K562 (cell line): ENCODE data around the gene COL8A2. TPM values are rescaled to one million over a fixed set of nuclear protein-coding genes. Genes with fewer than 3 reads are reported as not detected.

ENCODE experiments used
- ATAC-seq: fragments of 200-7000 bp; cut with Tn5 transposase; 3 replicates; pipeline ENCODE4 v1.9.1; 2020; ENCODE audit warnings: moderate library complexity
- BruUV-seq: library from RNA; stranded (reverse); fragments of 400-500 nt; replicated peaks from 2 replicates; lab custom pipeline; 2021; lab: Mats Ljungman, UMichigan
- CTCF ChIA-PET: fragments of 300-600 bp; formaldehyde crosslinking; extraction: SDS; loops from one replicate; lab custom pipeline; 2021; ENCODE audit warnings: low intra/inter-chr PET ratio; lab: Yijun Ruan, JAX
- POLR2A ChIA-PET: fragments of 300-600, 350-650 bp; sonication (Branson Sonifier 250); formaldehyde crosslinking; extraction: SDS; loops from one replicate; lab custom pipeline; 2021; ENCODE audit warnings: antibody characterized with exemption, inconsistent platforms; lab: Yijun Ruan, JAX
- DNase-seq, 4 experiments: peaks; one replicate each; pipeline versions ENCODE4 v3.0.0 to v3.0.0-alpha.2; 2011 to 2018; ENCODE audit warnings: low spot score in 3 of 4, mixed read lengths in 3 of 4; ENCODE audit errors: extremely low read depth in 1 of 4
- FAIRE-seq: peaks from 2 replicates; lab custom pipeline; 2011; peaks lifted over from hg19 to GRCh38; lab: Jason Lieb, UNC
- H2AFZ ChIP-seq: 2 replicates; pipeline ENCODE4 v1.6.0; 2011; ENCODE audit warnings: low read depth, low read length, control low read depth, inconsistent platforms
- H3K27ac ChIP-seq: fragments of 200-600 bp; 3 replicates; pipeline ENCODE4 v1.8.0; 2011; ENCODE audit warnings: low read depth, mild to moderate bottlenecking, control low read depth, inconsistent platforms, low read length, moderate library complexity, mixed read lengths; ENCODE audit errors: extremely low read depth
- H3K27me3 ChIP-seq, 2 experiments: fragments of 300-600 bp in 1 of 2; 2 replicates in 1 of 2; 3 replicates in 1 of 2; pipeline versions ENCODE4 v1.6.0 to v1.8.0; 2011; ENCODE audit warnings: inconsistent platforms in 2 of 2, low read length in 2 of 2, mild to moderate bottlenecking in 1 of 2, mixed read lengths in 1 of 2, moderate library complexity in 1 of 2; ENCODE audit not compliant: control insufficient read depth in 2 of 2, insufficient read depth in 2 of 2
- H3K36me3 ChIP-seq: fragments of 300-600 bp; 3 replicates; pipeline ENCODE4 v1.8.0; 2011; ENCODE audit warnings: mild to moderate bottlenecking, low read length, inconsistent platforms; ENCODE audit not compliant: control insufficient read depth, insufficient read depth
- H3K4me1 ChIP-seq, 2 experiments: fragments of 200-600 bp in 1 of 2; replicated peaks in 1 of 2; 2 replicates in 1 of 2; 3 replicates in 1 of 2; pipeline versions ENCODE4 v1.5.1 to v1.8.0; 2011; ENCODE audit warnings: inconsistent platforms in 2 of 2, low read length in 2 of 2, mild to moderate bottlenecking in 1 of 2, mixed read lengths in 1 of 2, moderate library complexity in 1 of 2; ENCODE audit not compliant: control insufficient read depth in 2 of 2, insufficient read depth in 2 of 2
- H3K4me2 ChIP-seq: 2 replicates; pipeline ENCODE4 v1.6.1; 2011; ENCODE audit warnings: low read length, control low read depth, inconsistent platforms, mixed read lengths; ENCODE audit not compliant: insufficient read depth
- H3K4me3 ChIP-seq: fragments of 200-600 bp; sonication (generic), shearing (Covaris generic); 2 replicates; pipeline ENCODE4 v1.5.1; 2016; ENCODE audit warnings: control low read depth, inconsistent platforms
- H3K79me2 ChIP-seq: fragments of 200-600 bp; 3 replicates; pipeline ENCODE4 v1.8.0; 2011; ENCODE audit warnings: low read length, inconsistent platforms; ENCODE audit not compliant: control insufficient read depth, insufficient read depth
- H3K9ac ChIP-seq, 2 experiments: 2 replicates each; pipeline versions ENCODE4 v1.6.0 to v1.6.1; 2011; ENCODE audit warnings: low read depth in 2 of 2, low read length in 2 of 2, control low read depth in 1 of 2, inconsistent platforms in 1 of 2, mild to moderate bottlenecking in 1 of 2, mixed read lengths in 1 of 2; ENCODE audit not compliant: insufficient read depth in 1 of 2
- H3K9me1 ChIP-seq: one replicate; pipeline ENCODE4 v1.6.0; 2011; ENCODE audit warnings: inconsistent platforms, mild to moderate bottlenecking, low read length, moderate library complexity; ENCODE audit not compliant: control insufficient read depth, insufficient read depth
- H3K9me3 ChIP-seq: replicated peaks from 2 replicates; pipeline ENCODE4 v1.5.1; 2011; ENCODE audit warnings: low read depth, low read length, inconsistent platforms; ENCODE audit not compliant: control insufficient read depth, insufficient read depth
- H4K20me1 ChIP-seq: replicated peaks from 2 replicates; pipeline ENCODE4 v1.6.1; 2011; ENCODE audit warnings: low read length, inconsistent platforms, mixed read lengths; ENCODE audit not compliant: control insufficient read depth, insufficient read depth
- EP300 ChIP-seq: IDR thresholded peaks from 2 replicates; pipeline ENCODE4 v1.6.1; 2012; ENCODE audit warnings: low read length, improper control_type of control experiment
- FOXJ2 ChIP-seq: fragments of 200-800 bp; sonication (Bioruptor generic); IDR thresholded peaks from 2 replicates; pipeline ENCODE4 v1.6.1; 2016; ENCODE audit warnings: missing genetic modification characterization, missing compliant biosample characterization
- KLF10 ChIP-seq: fragments of 250-450 bp; sonication (Bioruptor Pico); IDR thresholded peaks from 2 replicates; pipeline ENCODE4 v1.6.1; 2021; ENCODE audit warnings: matching md5 sums
- MCM5 ChIP-seq: fragments of 450-650 bp; IDR thresholded peaks from 2 replicates; pipeline ENCODE4 v1.6.1; 2016; ENCODE audit warnings: low read depth
- MEF2D ChIP-seq: conservative IDR thresholded peaks from 2 replicates; pipeline ENCODE4 v1.6.1; 2016; ENCODE audit warnings: low read depth, missing genetic modification characterization, missing compliant biosample characterization
- MYBL2 ChIP-seq, 2 experiments: fragments of 450-650 bp in 1 of 2; sonication (generic) in 1 of 2; formaldehyde crosslinking in 1 of 2; IDR thresholded peaks; 2 replicates each; pipeline versions ENCODE4 v1.6.1 to v1.8.1; 2017 to 2022; ENCODE audit warnings: borderline replicate concordance in 1 of 2, inconsistent platforms in 1 of 2, low read depth in 1 of 2, mild to moderate bottlenecking in 1 of 2, missing genetic modification reagents in 1 of 2, moderate library complexity in 1 of 2
- MYC ChIP-seq, 2 experiments: fragments of 250-450 bp in 1 of 2; sonication (Bioruptor Pico) in 1 of 2; IDR thresholded peaks; 2 replicates each; pipeline versions ENCODE4 v1.5.1 to v1.6.1; 2012 to 2021; ENCODE audit warnings: low read depth in 2 of 2, borderline replicate concordance in 1 of 2, improper control_type of control experiment in 1 of 2, low read length in 1 of 2, mild to moderate bottlenecking in 1 of 2, moderate library complexity in 1 of 2
- NR3C1 ChIP-seq: sonication (generic); formaldehyde crosslinking; IDR thresholded peaks from 2 replicates; pipeline ENCODE4 v1.8.1; 2022; ENCODE audit warnings: missing genetic modification reagents
- POLR2AphosphoS5 ChIP-seq: IDR thresholded peaks from 2 replicates; pipeline ENCODE4 v1.6.1; 2011; ENCODE audit warnings: mild to moderate bottlenecking, low read depth, low read length, moderate library complexity; ENCODE audit not compliant: control insufficient read depth, insufficient read depth
- RAD21 ChIP-seq, 2 experiments: fragments of 250-450 bp in 1 of 2; fragments of 450-650 bp in 1 of 2; sonication (Bioruptor Pico) in 1 of 2; formaldehyde crosslinking in 1 of 2; IDR thresholded peaks in 1 of 2; conservative IDR thresholded peaks in 1 of 2; 2 replicates each; pipeline versions ENCODE4 v1.4.0 to v1.8.0; 2020 to 2022; ENCODE audit warnings: mild to moderate bottlenecking in 2 of 2, moderate library complexity in 1 of 2
- SAFB ChIP-seq: fragments of 200-400 bp; formaldehyde crosslinking; IDR thresholded peaks from 2 replicates; pipeline ENCODE4 v1.6.1; 2017; ENCODE audit warnings: low read depth, low read length, borderline replicate concordance
- XRCC4 ChIP-seq: IDR thresholded peaks from one replicate; pipeline ENCODE4 v1.6.1; 2011; ENCODE audit not compliant: insufficient read depth, insufficient read length; ENCODE audit errors: extremely low read depth
- ZBTB1 ChIP-seq: sonication (generic); formaldehyde crosslinking; IDR thresholded peaks from 2 replicates; pipeline ENCODE4 v1.8.1; 2023; ENCODE audit warnings: missing genetic modification reagents, low read depth, mild to moderate bottlenecking, borderline replicate concordance
- ZNF146 ChIP-seq: IDR thresholded peaks from one replicate; pipeline ENCODE4 v1.6.1; 2018; ENCODE audit warnings: missing compliant biosample characterization; ENCODE audit not compliant: unreplicated experiment
- ZNF830 ChIP-seq: fragments of 250-450 bp; sonication (Bioruptor Pico); IDR thresholded peaks from 2 replicates; pipeline ENCODE4 v1.5.0; 2021; ENCODE audit warnings: mild to moderate bottlenecking
- ZZZ3 ChIP-seq: fragments of 450-650 bp; IDR thresholded peaks from 2 replicates; pipeline ENCODE4 v1.6.1; 2016; ENCODE audit warnings: antibody characterized with exemption, mild to moderate bottlenecking, moderate library complexity
- WGBS: fragments of 100-300 bp; shearing (Covaris generic); methylation state at CpG from one replicate; pipeline ENCODE4 v1.1.6; 2016; ENCODE audit warnings: low coverage, mixed read lengths; ENCODE audit not compliant: insufficient coverage; ENCODE audit errors: missing lambda C conversion rate; 5-methylcytosine and 5-hydroxymethylcytosine counted together
- in situ Hi-C: fragments of 300-500 bp; cut with MboI; formaldehyde crosslinking; loops from 4 replicates; pipeline ENCODE4 v1.15.0; 2018; ENCODE audit warnings: inconsistent platforms, mixed read lengths
- intact Hi-C: fragments of 100-400 bp; cut with micrococcal nuclease; formaldehyde crosslinking; loops from 2 replicates; pipeline ENCODE4 v1.14.2; 2022
- polyA plus RNA-seq, 8 experiments: library from polyadenylated mRNA; depleted of rRNA in 4 of 8; stranded (reverse) in 5 of 8; unstranded in 3 of 8; fragments of >200 nt; fragmentation: Nextera tagmentation in 2 of 8; fragmentation: Illumina TruSeq in 1 of 8; extraction: Ambion mirVana in 2 of 8; extraction: Trizol in 1 of 8; gene quantifications; 2 replicates each; pipeline versions ENCODE4 v1.2.1 to v1.2.3, GENCODE V29; 2011 to 2014; ENCODE audit warnings: inconsistent platforms in 1 of 8, missing spikeins in 1 of 8
- total RNA-seq, 7 experiments: library from RNA; depleted of rRNA in 6 of 7; stranded (reverse); fragments of >200 nt in 6 of 7; fragmentation: Illumina TruSeq in 2 of 7; extraction: Trizol in 2 of 7; gene quantifications; 2 replicates each; pipeline versions ENCODE4 v1.2.1 to v1.2.3, GENCODE V29; 2011 to 2021; ENCODE audit warnings: low replicate concordance in 1 of 7
- TF ChIP-seq, protein P1 (sequence below): fragments of 450-650 bp; IDR thresholded peaks from 2 replicates; pipeline ENCODE4 v1.6.1; 2016; ENCODE audit warnings: missing biosample characterization, missing genetic modification characterization

COL8A2 gene
- total and polyA plus RNA-seq, 9 of the 15 experiments (the other 6 are each of a cell fraction or from before 2014, with no cell fraction given), result 0.03 to 0.14 (median 0.04) TPM; not detected in 5

DNA sequence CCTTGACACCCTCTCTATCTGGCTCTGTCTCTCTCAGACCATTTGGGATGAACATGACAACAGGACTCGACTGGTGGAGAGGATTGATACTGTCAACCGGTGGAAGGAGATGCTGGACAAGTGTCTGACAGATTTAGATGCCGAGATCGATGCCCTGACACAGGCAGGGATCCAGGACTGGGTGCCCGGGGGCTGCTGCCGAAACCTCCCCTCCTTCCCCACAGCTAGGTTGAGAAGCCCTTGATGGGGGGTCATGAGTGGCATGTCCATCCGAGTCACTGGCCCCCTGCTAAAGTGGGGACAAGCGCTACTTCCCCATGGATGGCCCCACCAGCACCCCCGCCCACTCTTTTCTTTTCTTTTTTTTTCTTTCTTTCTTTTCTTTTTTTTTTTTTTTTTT is 39.9 kb downstream of the COL8A2 start:
- H3K4me3 ChIP-seq, result no peak overlapping the region
- ATAC-seq, result no peak
- FAIRE-seq, result no peak
- peaks cover 6% of the 10 kb centered on the region for H3K9me1 ChIP-seq
- in situ Hi-C loops (no loop called here), intact Hi-C loops (loop anchor here (5.0 kb wide), 2 partner anchors 153 to 228 kb away; partner anchors contain the start of gene AGO3)
- no TSS peak for BruUV-seq
- H3K27me3 ChIP-seq, result no peaks in the 10 kb centered on the region
- no peak overlapping the region for H3K4me2 ChIP-seq
- ChIA-PET POLR2A (no interaction called here), CTCF (no interaction called here)
- DNase-seq, result no peak
- H3K36me3 ChIP-seq, result peaks cover 2% of the 10 kb centered on the region; the same call in 1 of the 3 replicates
- H3K4me1 ChIP-seq, result peaks cover 18 to 44% of the 10 kb centered on the region in 2 experiments; a peak in 4 of 5 replicates
- H4K20me1 ChIP-seq, result no peaks in the 10 kb centered on the region
- H3K79me2 ChIP-seq, result peaks cover 15% of the 10 kb centered on the region
- H2AFZ ChIP-seq, result no peak overlapping the region
- TF ChIP-seq XRCC4, result no peak
- no peak for TF ChIP-seq ZZZ3
- no peak for TF ChIP-seq POLR2AphosphoS5
- no peak for TF ChIP-seq MCM5
- no peak for TF ChIP-seq ZBTB1
- TF ChIP-seq MYC (IDR thresholded peaks at IDR 0.05; ENCODE audit: low read depth, low read length), result no peak
- no peak for TF ChIP-seq MYC (CRISPR knock-in tag; IDR thresholded peaks at IDR 0.05; ENCODE audit: borderline replicate concordance, low read depth)
- no peak for TF ChIP-seq ZNF830
- TF ChIP-seq FOXJ2 (tag), result no peak
- TF ChIP-seq ZNF146, result no peak
- TF ChIP-seq KLF10 (CRISPR knock-in tag), result no peak
- no peak for TF ChIP-seq RAD21 (CRISPR knock-in tag; conservative IDR thresholded peaks at IDR 0.05 in 1 of 2, IDR thresholded peaks at IDR 0.05 in 1 of 2)
- TF ChIP-seq MEF2D (tag), result no peak
- TF ChIP-seq MYBL2 (IDR thresholded peaks at IDR 0.05; ENCODE audit: low read depth), result no peak
- TF ChIP-seq MYBL2 (CRISPR knock-in tag; IDR thresholded peaks at IDR 0.05; ENCODE audit: borderline replicate concordance), result no peak
- TF ChIP-seq, protein P1, sequence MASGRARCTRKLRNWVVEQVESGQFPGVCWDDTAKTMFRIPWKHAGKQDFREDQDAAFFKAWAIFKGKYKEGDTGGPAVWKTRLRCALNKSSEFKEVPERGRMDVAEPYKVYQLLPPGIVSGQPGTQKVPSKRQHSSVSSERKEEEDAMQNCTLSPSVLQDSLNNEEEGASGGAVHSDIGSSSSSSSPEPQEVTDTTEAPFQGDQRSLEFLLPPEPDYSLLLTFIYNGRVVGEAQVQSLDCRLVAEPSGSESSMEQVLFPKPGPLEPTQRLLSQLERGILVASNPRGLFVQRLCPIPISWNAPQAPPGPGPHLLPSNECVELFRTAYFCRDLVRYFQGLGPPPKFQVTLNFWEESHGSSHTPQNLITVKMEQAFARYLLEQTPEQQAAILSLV (tag), result no peak
- TF ChIP-seq NR3C1 (CRISPR knock-in tag), result no peak
- no peak for TF ChIP-seq SAFB
- TF ChIP-seq EP300, result no peak
- WGBS, result 56% methylated on average over 8 of the region's 9 CpGs
- no peaks in the 10 kb centered on the region for H3K9me3 ChIP-seq
- no peak overlapping the region for H3K27ac ChIP-seq
- no peak overlapping the region; a peak in 1 of 4 replicates for H3K9ac ChIP-seq
